ENCODE data around the gene EGFL8. TPM values are rescaled to one million over a fixed set of nuclear protein-coding genes. Genes with fewer than 3 reads are reported as not detected.

EGFL8 gene
- total RNA-seq, 4 donors from 2014 or later = 108 to 388 (median 270) TPM

GRCh38 chr6:32149932-32150870 is 14.2 kb upstream of the EGFL8 start:
- 38 to 43% methylated on average over 47 to 54 of the region's 55 CpGs for WGBS, 2 donors
- Histone ChIP-seq H3K4me3 (peak overlapping the region; percentile 6 to 76 (median 32)), H3K27ac (peak overlapping the region in 3 of 4 donors; percentile 42 to 97 (median 46)), H3K36me3 (peaks cover 0 to 10% (median 0%) of the 10 kb centered on the region in 3 donors), H3K27me3 (no peaks in the 10 kb centered on the region), H3K9me3 (no peaks in the 10 kb centered on the region), H3K4me1 (peaks cover 4 to 47% (median 20%) of the 10 kb centered on the region in 4 donors)
- TF ChIP-seq CTCF (IDR thresholded peaks at IDR 0.05) = no peak
- no peak for TF ChIP-seq EP300 (IDR thresholded peaks at IDR 0.05)
- TF ChIP-seq POLR2A (IDR thresholded peaks at IDR 0.05) = no peak
- DNase-seq (ENCODE audit: low spot score in 2 of 2) = no peak

GRCh38 chr6:32151181-32151862 is 13.1 kb upstream of the EGFL8 start:
- TF ChIP-seq POLR2A (IDR thresholded peaks at IDR 0.05) = no peak
- no peak for TF ChIP-seq EP300 (IDR thresholded peaks at IDR 0.05)
- TF ChIP-seq CTCF (IDR thresholded peaks at IDR 0.05) = no peak
- no peak for DNase-seq (ENCODE audit: low spot score in 2 of 2)
- Histone ChIP-seq H3K9me3 (no peaks in the 10 kb centered on the region), H3K27ac (peak overlapping the region; percentile 15 to 97 (median 92)), H3K4me3 (peak overlapping the region; percentile 24 to 76 (median 42)), H3K4me1 (peaks cover 4 to 57% (median 28%) of the 10 kb centered on the region in 4 donors), H3K36me3 (peaks cover 0 to 17% (median 0%) of the 10 kb centered on the region in 3 donors), H3K27me3 (no peaks in the 10 kb centered on the region)
- WGBS, 2 donors = 22 to 35% methylated on average over 8 of the region's 8 CpGs

GRCh38 chr6:32151863-32152768 is 12.3 kb upstream of the EGFL8 start, which contains the start of gene PRRT1:
PRRT1 (minus strand) TSS chr6:32151939; CDS start chr6:32151827, 112 bp downstream.
- TF ChIP-seq EP300 (IDR thresholded peaks at IDR 0.05) (no peak), POLR2A (IDR thresholded peaks at IDR 0.05) (no peak), CTCF (IDR thresholded peaks at IDR 0.05) (no peak)
- Histone ChIP-seq H3K4me3 (peak within 1 kb of the TSS; percentile 50 to 80 (median 73)), H3K4me1 (peaks cover 4 to 65% (median 28%) of the 10 kb centered on the region in 4 donors), H3K9me3 (no peaks in the 10 kb centered on the region), H3K27me3 (no peaks in the 10 kb centered on the region), H3K27ac (peak within 1 kb of the TSS; percentile 87 to 97 (median 92)), H3K36me3 (peaks cover 0 to 25% (median 0%) of the 10 kb centered on the region in 3 donors)
- WGBS, 2 donors = 5 to 13% methylated on average over 19 to 20 of the region's 24 CpGs
- DNase-seq (ENCODE audit: low spot score in 2 of 2) = no peak

GRCh38 chr6:32152769-32153563 is 11.4 kb upstream of the EGFL8 start:
- Histone ChIP-seq H3K4me1 (peaks cover 4 to 65% (median 28%) of the 10 kb centered on the region in 4 donors), H3K9me3 (no peaks in the 10 kb centered on the region), H3K27ac (peak overlapping the region; percentile 87 to 97 (median 92)), H3K27me3 (no peaks in the 10 kb centered on the region), H3K4me3 (peak overlapping the region; percentile 50 to 80 (median 73)), H3K36me3 (peaks cover 0 to 33% (median 0%) of the 10 kb centered on the region in 3 donors)
- TF ChIP-seq POLR2A (IDR thresholded peaks at IDR 0.05) (no peak), CTCF (IDR thresholded peaks at IDR 0.05) (no peak), EP300 (IDR thresholded peaks at IDR 0.05) (no peak)
- WGBS, 2 donors = 8 to 16% methylated on average over 35 of the region's 35 CpGs
- DNase-seq (ENCODE audit: low spot score in 2 of 2) = no peak

All from tibial nerve (tissue), 4 donors.